ENCODE results near the gene DNAH6.

Gene DNAH6

DNA sequence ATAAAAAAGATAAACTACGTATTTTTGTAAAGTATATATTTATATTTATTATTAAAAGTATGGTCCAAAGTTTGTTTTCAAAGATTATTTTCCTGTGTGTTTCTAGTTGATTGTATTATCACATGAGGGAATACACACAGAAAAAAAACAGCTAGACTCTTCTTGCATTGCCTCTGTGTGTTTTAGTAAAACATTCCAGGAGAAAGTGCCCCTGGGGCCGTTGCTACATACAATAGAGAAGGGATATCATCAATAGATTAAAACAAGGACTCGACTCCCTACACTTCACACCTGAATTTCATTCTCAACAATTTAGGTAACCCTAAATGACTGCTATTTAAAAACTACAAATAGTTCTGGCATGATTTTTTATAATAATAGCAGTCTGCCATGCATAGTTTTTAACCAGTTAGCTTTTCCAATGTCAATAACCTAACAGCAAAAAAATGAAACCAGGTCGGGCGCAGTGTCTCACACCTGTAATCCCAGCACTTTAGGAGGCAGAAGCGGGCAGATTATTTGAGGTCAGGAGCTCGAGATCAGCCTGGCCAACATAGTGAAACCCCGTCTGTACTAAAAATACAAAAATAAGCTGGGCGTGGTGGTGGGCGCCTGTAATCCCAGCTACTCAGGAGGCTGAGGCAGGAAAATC lies 171.3 kb downstream of the DNAH6 start:
- TF ChIP-seq, protein P1, sequence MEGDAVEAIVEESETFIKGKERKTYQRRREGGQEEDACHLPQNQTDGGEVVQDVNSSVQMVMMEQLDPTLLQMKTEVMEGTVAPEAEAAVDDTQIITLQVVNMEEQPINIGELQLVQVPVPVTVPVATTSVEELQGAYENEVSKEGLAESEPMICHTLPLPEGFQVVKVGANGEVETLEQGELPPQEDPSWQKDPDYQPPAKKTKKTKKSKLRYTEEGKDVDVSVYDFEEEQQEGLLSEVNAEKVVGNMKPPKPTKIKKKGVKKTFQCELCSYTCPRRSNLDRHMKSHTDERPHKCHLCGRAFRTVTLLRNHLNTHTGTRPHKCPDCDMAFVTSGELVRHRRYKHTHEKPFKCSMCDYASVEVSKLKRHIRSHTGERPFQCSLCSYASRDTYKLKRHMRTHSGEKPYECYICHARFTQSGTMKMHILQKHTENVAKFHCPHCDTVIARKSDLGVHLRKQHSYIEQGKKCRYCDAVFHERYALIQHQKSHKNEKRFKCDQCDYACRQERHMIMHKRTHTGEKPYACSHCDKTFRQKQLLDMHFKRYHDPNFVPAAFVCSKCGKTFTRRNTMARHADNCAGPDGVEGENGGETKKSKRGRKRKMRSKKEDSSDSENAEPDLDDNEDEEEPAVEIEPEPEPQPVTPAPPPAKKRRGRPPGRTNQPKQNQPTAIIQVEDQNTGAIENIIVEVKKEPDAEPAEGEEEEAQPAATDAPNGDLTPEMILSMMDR (IDR thresholded peaks at IDR 0.05) = no peak
- no peak for TF ChIP-seq ZFX (IDR thresholded peaks at IDR 0.05; ENCODE audit: borderline replicate concordance)
- no peak overlapping the region for H3K27ac ChIP-seq

DNA sequence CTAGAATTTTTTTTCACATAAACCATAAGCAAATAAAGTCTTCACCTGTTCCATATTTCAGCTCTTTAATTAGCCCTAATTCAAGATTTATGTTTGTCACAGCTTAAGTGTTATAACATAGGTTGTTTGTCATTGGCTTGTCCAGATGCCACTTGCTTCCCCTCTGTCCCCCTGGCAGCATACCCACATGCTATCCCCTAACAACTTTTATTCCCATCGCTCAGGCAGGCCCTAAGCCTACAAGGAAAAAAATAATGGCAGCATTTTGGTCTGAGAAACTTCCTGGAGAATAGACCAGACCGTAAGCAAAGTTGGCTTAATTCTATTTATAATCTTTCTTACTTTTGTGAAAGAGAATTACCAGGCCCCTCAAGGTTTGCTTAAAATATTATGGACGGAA lies 173.9 kb downstream of the DNAH6 start:
- H3K27ac ChIP-seq = no peak overlapping the region
- TF ChIP-seq, protein P1 (IDR thresholded peaks at IDR 0.05) = no peak
- no peak for TF ChIP-seq ZFX (IDR thresholded peaks at IDR 0.05; ENCODE audit: borderline replicate concordance)

DNA sequence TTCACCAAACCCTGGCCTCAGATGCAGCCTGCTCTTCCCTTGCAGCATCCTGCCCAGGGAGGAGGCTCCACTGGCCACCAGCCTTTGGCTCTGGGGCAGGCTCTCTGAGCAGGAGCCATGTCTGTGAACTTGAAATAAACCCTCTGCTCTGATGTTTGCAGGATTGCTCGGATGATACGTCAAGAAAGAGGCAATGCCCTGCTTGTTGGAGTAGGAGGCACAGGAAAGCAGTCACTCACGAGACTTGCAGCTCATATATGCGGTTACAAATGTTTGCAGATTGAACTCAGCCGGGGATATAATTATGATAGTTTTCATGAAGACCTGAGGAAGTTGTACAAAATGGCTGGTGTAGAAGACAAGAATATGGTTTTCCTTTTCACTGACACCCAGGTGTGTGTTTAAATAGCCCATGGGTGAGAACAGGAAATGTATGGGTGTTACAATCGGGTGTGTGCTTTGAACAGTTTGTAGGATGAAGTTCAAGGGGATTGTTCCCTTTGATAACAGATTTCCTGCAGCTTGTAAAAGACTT lies 177.9 kb downstream of the DNAH6 start:
- no peak overlapping the region for H3K27ac ChIP-seq
- TF ChIP-seq, protein P1 (IDR thresholded peaks at IDR 0.05) = no peak
- TF ChIP-seq ZFX (IDR thresholded peaks at IDR 0.05; ENCODE audit: borderline replicate concordance) = no peak

DNA sequence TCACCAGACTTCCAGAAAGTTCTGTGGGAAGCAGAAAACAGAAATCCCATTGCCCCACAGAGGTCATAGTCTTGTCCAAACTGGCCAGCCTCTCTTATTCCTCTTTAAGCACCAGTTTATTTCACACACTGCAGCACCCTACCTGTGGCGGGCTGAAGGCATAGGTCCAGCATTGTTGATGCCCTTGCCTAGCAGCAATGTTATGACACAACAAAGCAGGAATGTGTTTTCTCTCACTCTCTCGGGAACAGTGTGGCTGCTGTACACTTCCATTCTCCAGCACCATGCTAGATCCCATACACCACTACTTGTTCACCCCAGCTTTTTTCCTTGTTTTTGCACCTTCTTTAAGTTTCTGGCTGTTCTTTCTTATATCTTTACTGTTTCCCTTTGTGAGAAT lies 181.6 kb downstream of the DNAH6 start:
- no peak overlapping the region for H3K27ac ChIP-seq
- TF ChIP-seq, protein P1 (IDR thresholded peaks at IDR 0.05) = no peak
- TF ChIP-seq ZFX (IDR thresholded peaks at IDR 0.05; ENCODE audit: borderline replicate concordance) = no peak

DNA sequence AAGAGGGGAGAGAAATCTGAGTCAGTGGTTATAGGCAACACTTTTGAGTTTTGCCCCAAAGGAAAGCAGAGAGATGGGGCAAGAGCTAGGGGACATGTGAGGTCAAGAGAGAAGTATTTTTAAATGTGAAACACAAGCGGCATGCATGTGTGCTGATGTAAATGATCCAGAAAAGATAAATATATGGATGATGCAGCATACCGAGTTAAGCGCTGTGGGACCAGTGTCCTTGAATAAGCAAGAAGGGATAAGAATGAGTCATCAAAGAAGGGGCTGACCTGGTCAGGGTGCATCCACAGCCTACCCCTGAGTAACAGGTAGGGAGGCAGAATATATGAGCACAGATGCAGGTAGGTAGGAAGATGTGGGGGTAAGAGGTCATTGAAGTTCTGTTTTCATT lies 183.7 kb downstream of the DNAH6 start:
- no peak for TF ChIP-seq ZFX (IDR thresholded peaks at IDR 0.05; ENCODE audit: borderline replicate concordance)
- H3K27ac ChIP-seq = no peak overlapping the region

DNA sequence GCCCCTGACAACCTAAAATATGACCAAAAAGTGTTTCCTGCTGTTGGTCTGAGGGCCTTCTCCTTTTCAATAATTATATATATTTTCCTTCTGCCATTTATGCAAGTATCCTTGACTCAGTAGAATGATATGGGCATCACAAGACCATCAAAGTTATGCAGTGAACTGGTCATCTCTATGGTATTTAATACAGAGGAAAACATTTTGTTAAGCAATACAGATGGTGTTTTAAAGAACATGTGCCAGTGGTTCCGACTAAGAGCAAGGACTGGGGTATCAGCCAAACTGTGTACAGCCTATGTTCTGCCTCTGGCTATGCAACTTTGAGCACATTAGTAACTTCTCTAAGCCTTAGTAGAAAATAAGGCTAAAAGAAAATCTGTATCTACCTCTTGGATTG lies 185.6 kb downstream of the DNAH6 start:
- no peak overlapping the region for H3K27ac ChIP-seq
- no peak for TF ChIP-seq ZFX (IDR thresholded peaks at IDR 0.05; ENCODE audit: borderline replicate concordance)
- TF ChIP-seq, protein P1 (IDR thresholded peaks at IDR 0.05) = no peak

DNA sequence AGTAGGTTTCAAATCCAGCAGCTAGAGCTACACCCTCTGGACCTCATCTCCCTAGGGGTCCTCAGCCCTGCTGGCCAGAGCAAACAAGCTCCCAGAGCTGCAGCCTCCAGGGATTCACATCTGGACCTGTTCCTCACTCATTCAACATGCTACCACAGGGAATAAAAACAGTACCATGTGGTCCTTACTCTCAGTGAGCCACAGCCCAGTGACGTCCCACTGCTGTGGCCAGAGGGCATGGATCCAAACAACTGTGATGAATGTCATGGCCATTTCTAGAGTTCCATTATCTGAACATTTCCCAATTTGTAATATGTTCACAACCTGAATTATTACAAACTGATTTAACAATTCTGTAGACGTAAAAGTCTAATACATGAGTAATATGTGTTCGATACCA lies 186.6 kb downstream of the DNAH6 start:
- no peak overlapping the region for H3K27ac ChIP-seq
- TF ChIP-seq, protein P1 (IDR thresholded peaks at IDR 0.05) = no peak
- TF ChIP-seq ZFX (IDR thresholded peaks at IDR 0.05; ENCODE audit: borderline replicate concordance) = no peak

DNA sequence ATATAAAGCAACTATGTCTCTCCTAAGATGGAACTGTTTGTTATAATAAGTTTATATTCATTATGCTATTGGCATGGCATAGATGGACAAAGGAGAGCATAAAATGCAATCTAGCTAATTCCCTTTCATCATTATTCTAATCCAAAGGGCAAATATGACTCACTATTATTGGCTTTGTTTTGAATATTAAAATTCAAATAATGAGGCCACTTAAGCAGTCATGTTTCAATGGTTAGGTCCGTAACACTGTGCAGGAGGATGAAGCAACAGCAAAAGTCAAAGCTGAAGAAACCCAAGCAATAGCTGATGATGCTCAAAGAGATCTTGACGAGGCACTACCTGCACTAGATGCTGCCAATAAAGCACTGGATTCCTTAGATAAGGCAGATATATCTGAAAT lies 187.5 kb downstream of the DNAH6 start:
- no peak for TF ChIP-seq ZFX (IDR thresholded peaks at IDR 0.05; ENCODE audit: borderline replicate concordance)
- TF ChIP-seq, protein P1 (IDR thresholded peaks at IDR 0.05) = no peak
- H3K27ac ChIP-seq = no peak overlapping the region

All from 22Rv1 (cell line).